ENCODE results near the gene RGL1.

The RGL1 gene

DNA sequence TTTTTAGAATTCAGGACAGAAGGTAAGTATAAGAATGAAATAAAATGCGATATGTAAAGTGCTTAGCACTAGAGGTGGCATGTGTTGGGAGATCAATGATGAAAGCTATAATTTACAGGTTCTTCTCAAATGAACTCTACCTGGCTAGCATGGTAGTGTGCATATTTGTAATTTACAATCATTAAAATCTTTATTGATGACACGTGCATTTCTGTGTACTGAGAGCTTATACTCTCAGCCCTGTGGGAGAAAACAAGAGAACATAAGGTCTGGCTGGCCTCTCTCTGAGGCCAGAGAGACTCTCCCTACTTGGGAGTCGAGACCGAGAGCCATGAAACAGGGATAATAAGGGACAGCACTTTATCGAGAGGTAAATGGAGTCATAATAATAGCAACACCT is 156.2 kb downstream of the RGL1 start:
- no peak for DNase-seq

- no peak for DNase-seq
Observed at GRCh38 chr1:183962903-183963302, 158.0 kb downstream of the RGL1 start.

DNA sequence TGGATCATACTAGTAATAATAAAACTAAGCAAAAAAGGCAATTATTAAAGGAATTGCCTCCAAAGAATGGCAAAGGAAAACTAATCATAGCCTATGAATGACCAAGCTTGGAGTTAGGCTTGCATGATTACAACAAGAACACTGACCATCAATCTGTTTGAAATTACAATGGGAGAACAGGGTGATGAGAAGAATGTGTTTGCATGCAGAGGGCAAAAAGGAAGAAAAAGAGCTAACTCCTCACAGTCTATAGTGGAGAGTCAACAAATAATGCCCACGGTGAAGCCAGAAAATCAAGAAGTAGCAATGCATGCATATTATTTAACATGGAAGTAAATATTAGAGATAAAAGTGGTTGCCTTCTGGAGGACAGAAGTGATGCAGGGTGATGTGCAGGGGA is 160.8 kb downstream of the RGL1 start:
- no peak for DNase-seq

- no peak for DNase-seq
Observed at GRCh38 chr1:183966487-183966886, 161.6 kb downstream of the RGL1 start.

- DNase-seq: no peak
Observed at GRCh38 chr1:183967914-183968313, 163.0 kb downstream of the RGL1 start.

- DNase-seq: no peak
Observed at GRCh38 chr1:183968386-183968785, 163.5 kb downstream of the RGL1 start.

DNA sequence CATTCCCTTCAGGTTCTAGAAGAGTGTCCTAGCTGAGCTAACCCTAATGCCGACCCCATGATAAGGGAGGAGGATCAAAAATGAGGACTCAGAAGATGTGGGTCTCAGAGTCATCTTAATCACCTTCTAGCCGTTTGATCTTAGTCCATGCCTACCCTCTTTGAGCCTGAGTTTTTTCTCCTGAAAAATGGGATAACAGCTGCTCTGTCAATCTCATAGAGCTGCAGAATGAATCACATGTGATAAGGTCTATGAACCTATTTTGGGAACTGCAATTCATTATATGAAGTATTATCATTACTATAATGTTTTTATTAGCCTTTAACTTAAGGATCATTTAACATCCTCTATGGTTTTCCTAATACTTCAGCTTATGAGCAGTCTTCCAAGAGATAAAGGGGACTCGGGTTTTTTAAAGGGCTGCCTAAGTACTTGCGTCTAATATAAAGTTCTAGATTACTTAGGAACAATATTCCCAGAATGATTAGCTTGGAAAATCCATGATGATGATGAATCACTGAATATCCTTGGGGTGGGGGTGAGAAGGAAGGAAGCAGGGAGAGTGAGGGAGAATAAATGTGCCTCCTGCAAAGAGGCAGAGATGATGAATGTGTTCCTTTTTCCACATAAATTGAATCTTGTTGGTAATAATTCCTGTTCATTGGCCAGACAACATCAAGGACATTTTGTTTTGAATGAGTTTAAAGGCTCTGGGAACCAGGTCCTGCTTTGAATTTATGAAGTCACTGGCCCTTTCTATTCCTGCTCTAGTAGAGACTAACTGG is 165.8 kb downstream of the RGL1 start:
- DNase-seq: no peak

- DNase-seq: no peak
Observed at GRCh38 chr1:183975651-183976050, 170.7 kb downstream of the RGL1 start.

DNA sequence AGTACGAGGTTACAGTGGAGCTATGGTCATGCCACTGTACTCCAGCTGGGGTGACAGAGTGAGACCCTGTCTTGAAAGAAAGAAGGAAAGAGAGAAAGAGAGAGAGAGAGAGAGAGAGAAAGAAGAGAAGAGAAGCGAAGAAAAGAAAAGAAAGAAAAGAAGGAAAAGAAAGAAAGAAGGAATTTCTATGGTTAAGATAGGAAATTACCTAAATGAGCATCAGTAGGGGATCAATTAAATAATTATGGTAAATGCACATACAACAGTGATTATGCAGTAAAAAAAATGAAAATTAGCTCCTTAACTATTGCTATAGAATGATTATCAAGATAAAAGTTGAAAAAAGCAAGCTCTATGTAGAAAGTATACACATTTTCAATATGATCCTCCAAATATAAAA is 172.8 kb downstream of the RGL1 start:
- DNase-seq: no peak

All from midbrain (tissue), 1 donor.